ENCODE results near the gene CYTL1. TPM values are rescaled to one million over a fixed set of nuclear protein-coding genes. Genes with fewer than 3 reads are reported as not detected.

Gene CYTL1
- total RNA-seq, 1 donor: 0.36 TPM

- Histone ChIP-seq H2AFZ (ENCODE audit: low read length) (peak overlapping the region; percentile 69), H3K4me2 (ENCODE audit: insufficient read depth, low read length) (peak overlapping the region; percentile 34), H3K79me2 (ENCODE audit: insufficient read depth, low read length) (no peaks in the 10 kb centered on the region), H3K4me3 (ENCODE audit: insufficient read depth, low read length) (peak overlapping the region; percentile 13), H4K20me1 (ENCODE audit: insufficient read depth, low read length) (no peaks in the 10 kb centered on the region), H3K27me3 (ENCODE audit: insufficient read depth, low read length) (no peaks in the 10 kb centered on the region), H3K4me1 (ENCODE audit: insufficient read depth, low read length) (peaks cover 18% of the 10 kb centered on the region), H3K36me3 (ENCODE audit: insufficient read depth, low read length) (no peaks in the 10 kb centered on the region), H3K9me3 (ENCODE audit: low read depth, low read length) (no peaks in the 10 kb centered on the region), H3K27ac (ENCODE audit: low read depth, low read length) (peak overlapping the region; percentile 63)
- TF ChIP-seq CTCF (IDR thresholded peaks at IDR 0.05; ENCODE audit: extremely low read depth, low read depth, low read length): no peak
- peak; percentile 72 for DNase-seq (ENCODE audit: insufficient read length, low spot score, missing footprints)
Measured at GRCh38 chr4:4991541-4992099, 27.6 kb downstream of the CYTL1 start.

- Histone ChIP-seq H3K36me3 (ENCODE audit: insufficient read depth, low read length) (no peaks in the 10 kb centered on the region), H3K27me3 (ENCODE audit: insufficient read depth, low read length) (no peaks in the 10 kb centered on the region), H3K4me1 (ENCODE audit: insufficient read depth, low read length) (peaks cover 18% of the 10 kb centered on the region), H3K9me3 (ENCODE audit: low read depth, low read length) (no peaks in the 10 kb centered on the region), H2AFZ (ENCODE audit: low read length) (peak overlapping the region; percentile 69), H3K4me2 (ENCODE audit: insufficient read depth, low read length) (peak overlapping the region; percentile 34), H4K20me1 (ENCODE audit: insufficient read depth, low read length) (no peaks in the 10 kb centered on the region), H3K79me2 (ENCODE audit: insufficient read depth, low read length) (no peaks in the 10 kb centered on the region), H3K27ac (ENCODE audit: low read depth, low read length) (peak overlapping the region; percentile 63), H3K4me3 (ENCODE audit: insufficient read depth, low read length) (peak overlapping the region; percentile 13)
- peak; percentile 98 for DNase-seq (ENCODE audit: insufficient read length, low spot score, missing footprints)
- TF ChIP-seq CTCF (IDR thresholded peaks at IDR 0.05; ENCODE audit: extremely low read depth, low read depth, low read length): no peak
Measured at GRCh38 chr4:4990857-4991540, 28.3 kb downstream of the CYTL1 start.

- no peak overlapping the region for H2AFZ ChIP-seq (ENCODE audit: low read length)
- no peaks in the 10 kb centered on the region for H3K79me2 ChIP-seq (ENCODE audit: insufficient read depth, low read length)
- TF ChIP-seq CTCF (IDR thresholded peaks at IDR 0.05; ENCODE audit: extremely low read depth, low read depth, low read length): no peak
- H3K36me3 ChIP-seq (ENCODE audit: insufficient read depth, low read length): no peaks in the 10 kb centered on the region
- H3K4me3 ChIP-seq (ENCODE audit: insufficient read depth, low read length): no peak overlapping the region
- no peak for DNase-seq (ENCODE audit: insufficient read length, low spot score, missing footprints)
- H3K27me3 ChIP-seq (ENCODE audit: insufficient read depth, low read length): no peaks in the 10 kb centered on the region
- no peaks in the 10 kb centered on the region for H4K20me1 ChIP-seq (ENCODE audit: insufficient read depth, low read length)
- no peak overlapping the region for H3K4me2 ChIP-seq (ENCODE audit: insufficient read depth, low read length)
- no peaks in the 10 kb centered on the region for H3K9me3 ChIP-seq (ENCODE audit: low read depth, low read length)
- peaks cover 18% of the 10 kb centered on the region for H3K4me1 ChIP-seq (ENCODE audit: insufficient read depth, low read length)
- H3K27ac ChIP-seq (ENCODE audit: low read depth, low read length): peak overlapping the region; percentile 63
Measured at GRCh38 chr4:4990329-4990728, 28.9 kb downstream of the CYTL1 start.

GRCh38 chr4:4989083-4989622 lies 30.1 kb downstream of the CYTL1 start:
- H3K4me3 ChIP-seq (ENCODE audit: insufficient read depth, low read length): no peak overlapping the region
- H3K27ac ChIP-seq (ENCODE audit: low read depth, low read length): no peak overlapping the region
- H3K36me3 ChIP-seq (ENCODE audit: insufficient read depth, low read length): no peaks in the 10 kb centered on the region
- TF ChIP-seq CTCF (IDR thresholded peaks at IDR 0.05; ENCODE audit: extremely low read depth, low read depth, low read length): no peak
- H3K4me2 ChIP-seq (ENCODE audit: insufficient read depth, low read length): no peak overlapping the region
- DNase-seq (ENCODE audit: insufficient read length, low spot score, missing footprints): no peak
- H4K20me1 ChIP-seq (ENCODE audit: insufficient read depth, low read length): no peaks in the 10 kb centered on the region
- no peaks in the 10 kb centered on the region for H3K79me2 ChIP-seq (ENCODE audit: insufficient read depth, low read length)
- no peaks in the 10 kb centered on the region for H3K9me3 ChIP-seq (ENCODE audit: low read depth, low read length)
- H3K27me3 ChIP-seq (ENCODE audit: insufficient read depth, low read length): no peaks in the 10 kb centered on the region
- no peak overlapping the region for H2AFZ ChIP-seq (ENCODE audit: low read length)
- H3K4me1 ChIP-seq (ENCODE audit: insufficient read depth, low read length): peaks cover 18% of the 10 kb centered on the region
